GM18870 (cell line): ENCODE results near the gene CMC1.

Source experiments
- ATAC-seq: cut with Tn5 transposase; IDR thresholded peaks from one replicate; pipeline ENCODE4 v1.9.1; 2021; ENCODE audit warnings: moderate library complexity; ENCODE audit not compliant: unreplicated experiment

CMC1 gene

DNA sequence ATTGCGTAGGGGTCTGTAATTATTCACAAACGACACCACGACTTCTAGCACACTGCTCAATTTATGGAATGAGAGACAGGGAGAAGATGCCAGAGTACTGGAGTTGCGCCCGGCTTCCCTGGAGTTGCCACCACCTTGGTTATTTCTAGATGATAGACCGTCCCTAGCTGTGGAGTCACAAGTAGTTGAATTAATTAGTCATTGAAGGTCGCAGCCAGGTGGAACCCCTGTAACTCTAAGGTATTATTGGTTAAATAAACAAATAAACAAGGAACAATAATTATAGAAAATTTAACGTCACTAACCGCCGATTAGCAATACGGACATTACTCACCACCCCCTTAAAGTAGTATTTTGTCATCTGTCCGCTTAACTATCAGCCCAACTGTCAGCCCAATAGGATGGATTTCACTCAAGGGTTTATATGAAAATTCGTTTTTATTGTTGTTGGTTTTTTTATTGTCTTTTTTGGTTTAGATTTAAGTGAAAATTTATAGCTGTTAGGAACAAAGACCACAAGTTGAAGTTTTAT, 108.1 kb downstream of the CMC1 start:
- ATAC-seq = peak; percentile 1
